ENCODE measurements around the gene POLA2. TPM values are rescaled to one million over a fixed set of nuclear protein-coding genes. Genes with fewer than 3 reads are reported as not detected.

Gene POLA2
- total RNA-seq, 1 donor from 2014 or later, result 32.4 TPM

DNA sequence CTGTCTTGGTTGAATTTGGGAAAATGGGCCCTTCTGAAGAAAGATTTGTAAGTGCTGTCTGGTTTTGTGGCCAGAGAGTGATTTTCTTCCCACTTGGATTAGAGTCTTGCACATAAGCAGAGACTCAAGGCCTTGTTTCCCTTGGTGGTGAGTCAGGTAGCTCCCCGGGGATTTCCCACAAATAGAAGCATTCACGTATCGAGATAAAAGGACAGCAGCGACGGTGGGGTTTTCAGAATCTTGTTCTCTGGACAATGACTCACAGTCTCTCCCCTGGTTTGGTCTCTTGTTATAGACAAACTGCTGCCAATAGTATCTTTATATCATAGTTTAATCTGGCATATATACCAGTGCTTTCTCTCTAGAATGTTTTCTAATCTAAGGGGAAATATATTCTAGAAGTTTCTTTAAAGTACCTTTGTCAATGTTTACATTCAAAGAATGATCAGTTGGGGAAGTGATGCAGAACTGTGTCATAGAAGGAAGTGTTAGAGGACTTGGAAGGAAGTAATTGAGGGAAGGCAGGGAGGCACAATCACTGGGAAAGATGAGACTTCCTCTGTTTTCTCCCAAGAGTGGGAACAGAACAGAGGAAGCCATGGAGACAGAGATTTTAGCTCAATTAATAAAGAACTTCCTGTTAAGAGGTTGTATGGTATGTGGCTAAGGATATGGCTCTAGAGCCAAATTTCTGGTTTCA lies 18.1 kb downstream of the POLA2 start:
- Mint-ChIP-seq H3K27ac (peak overlapping the region; percentile 52), H3K4me3 (no peak overlapping the region), H3K36me3 (peaks cover 7% of the 10 kb centered on the region), H3K27me3 (no peaks in the 10 kb centered on the region), H3K4me1 (ENCODE audit: unreplicated experiment) (peaks cover 6% of the 10 kb centered on the region), H3K9me3 (no peaks in the 10 kb centered on the region)
- TF ChIP-seq, protein P1, sequence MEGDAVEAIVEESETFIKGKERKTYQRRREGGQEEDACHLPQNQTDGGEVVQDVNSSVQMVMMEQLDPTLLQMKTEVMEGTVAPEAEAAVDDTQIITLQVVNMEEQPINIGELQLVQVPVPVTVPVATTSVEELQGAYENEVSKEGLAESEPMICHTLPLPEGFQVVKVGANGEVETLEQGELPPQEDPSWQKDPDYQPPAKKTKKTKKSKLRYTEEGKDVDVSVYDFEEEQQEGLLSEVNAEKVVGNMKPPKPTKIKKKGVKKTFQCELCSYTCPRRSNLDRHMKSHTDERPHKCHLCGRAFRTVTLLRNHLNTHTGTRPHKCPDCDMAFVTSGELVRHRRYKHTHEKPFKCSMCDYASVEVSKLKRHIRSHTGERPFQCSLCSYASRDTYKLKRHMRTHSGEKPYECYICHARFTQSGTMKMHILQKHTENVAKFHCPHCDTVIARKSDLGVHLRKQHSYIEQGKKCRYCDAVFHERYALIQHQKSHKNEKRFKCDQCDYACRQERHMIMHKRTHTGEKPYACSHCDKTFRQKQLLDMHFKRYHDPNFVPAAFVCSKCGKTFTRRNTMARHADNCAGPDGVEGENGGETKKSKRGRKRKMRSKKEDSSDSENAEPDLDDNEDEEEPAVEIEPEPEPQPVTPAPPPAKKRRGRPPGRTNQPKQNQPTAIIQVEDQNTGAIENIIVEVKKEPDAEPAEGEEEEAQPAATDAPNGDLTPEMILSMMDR (conservative IDR thresholded peaks at IDR 0.05), result no peak
- no peak for DNase-seq (ENCODE audit: extremely low spot score, unreplicated experiment)

GRCh38 chr11:65280646-65281045 lies 18.9 kb downstream of the POLA2 start:
- TF ChIP-seq, protein P1 (conservative IDR thresholded peaks at IDR 0.05), result no peak
- peaks cover 7% of the 10 kb centered on the region for H3K36me3 Mint-ChIP-seq
- no peak for DNase-seq (ENCODE audit: extremely low spot score, unreplicated experiment)
- no peak overlapping the region for H3K4me3 Mint-ChIP-seq
- no peaks in the 10 kb centered on the region for H3K4me1 Mint-ChIP-seq (ENCODE audit: unreplicated experiment)
- H3K9me3 Mint-ChIP-seq, result no peaks in the 10 kb centered on the region
- no peaks in the 10 kb centered on the region for H3K27me3 Mint-ChIP-seq
- H3K27ac Mint-ChIP-seq, result no peak overlapping the region

DNA sequence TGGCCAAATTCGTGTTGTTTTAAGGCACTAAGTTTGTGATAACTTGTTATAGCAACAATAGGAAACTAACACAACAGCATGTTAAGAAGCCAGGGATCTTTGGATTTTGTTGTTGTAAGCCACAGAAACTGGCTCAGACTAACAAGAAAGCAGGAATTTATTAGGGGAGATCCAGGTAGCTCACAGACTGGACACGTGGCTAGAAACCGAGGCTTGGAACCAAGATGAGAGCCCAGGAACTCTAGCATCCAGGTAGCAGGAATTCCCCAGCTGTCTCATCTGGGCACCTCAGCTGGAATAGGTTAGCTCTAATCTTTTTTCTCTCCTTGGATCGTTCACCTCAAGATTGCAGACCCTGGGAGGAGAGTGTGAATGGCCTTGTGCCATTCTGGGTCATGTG lies 24.9 kb downstream of the POLA2 start:
- Mint-ChIP-seq H3K27me3 (no peaks in the 10 kb centered on the region), H3K27ac (no peak overlapping the region), H3K9me3 (no peaks in the 10 kb centered on the region), H3K4me3 (no peak overlapping the region), H3K36me3 (peaks cover 17% of the 10 kb centered on the region), H3K4me1 (ENCODE audit: unreplicated experiment) (peaks cover 13% of the 10 kb centered on the region)
- no peak for DNase-seq (ENCODE audit: extremely low spot score, unreplicated experiment)
- TF ChIP-seq, protein P1 (conservative IDR thresholded peaks at IDR 0.05), result no peak

DNA sequence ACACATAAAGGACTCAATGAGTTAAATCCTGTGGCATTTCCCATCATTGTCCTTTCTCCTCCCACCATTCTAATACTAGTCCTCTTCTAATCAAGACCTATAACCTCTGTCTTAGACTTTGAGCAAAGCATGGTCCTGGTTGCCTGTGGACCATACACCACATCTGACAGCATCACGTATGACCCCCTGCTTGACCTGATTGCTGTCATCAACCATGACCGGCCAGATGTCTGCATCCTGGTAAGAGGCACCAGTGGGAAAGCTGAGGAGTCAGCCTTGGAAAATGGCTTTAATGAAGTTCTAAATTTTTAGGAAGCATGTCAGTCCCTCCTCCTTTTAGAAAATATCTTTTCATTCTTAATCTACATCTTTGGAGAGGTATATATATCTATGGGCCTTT lies 25.8 kb downstream of the POLA2 start:
- Mint-ChIP-seq H3K9me3 (no peaks in the 10 kb centered on the region), H3K27ac (no peak overlapping the region), H3K4me3 (no peak overlapping the region), H3K27me3 (no peaks in the 10 kb centered on the region), H3K36me3 (peaks cover 17% of the 10 kb centered on the region), H3K4me1 (ENCODE audit: unreplicated experiment) (peaks cover 16% of the 10 kb centered on the region)
- DNase-seq (ENCODE audit: extremely low spot score, unreplicated experiment), result no peak
- TF ChIP-seq, protein P1 (conservative IDR thresholded peaks at IDR 0.05), result no peak

DNA sequence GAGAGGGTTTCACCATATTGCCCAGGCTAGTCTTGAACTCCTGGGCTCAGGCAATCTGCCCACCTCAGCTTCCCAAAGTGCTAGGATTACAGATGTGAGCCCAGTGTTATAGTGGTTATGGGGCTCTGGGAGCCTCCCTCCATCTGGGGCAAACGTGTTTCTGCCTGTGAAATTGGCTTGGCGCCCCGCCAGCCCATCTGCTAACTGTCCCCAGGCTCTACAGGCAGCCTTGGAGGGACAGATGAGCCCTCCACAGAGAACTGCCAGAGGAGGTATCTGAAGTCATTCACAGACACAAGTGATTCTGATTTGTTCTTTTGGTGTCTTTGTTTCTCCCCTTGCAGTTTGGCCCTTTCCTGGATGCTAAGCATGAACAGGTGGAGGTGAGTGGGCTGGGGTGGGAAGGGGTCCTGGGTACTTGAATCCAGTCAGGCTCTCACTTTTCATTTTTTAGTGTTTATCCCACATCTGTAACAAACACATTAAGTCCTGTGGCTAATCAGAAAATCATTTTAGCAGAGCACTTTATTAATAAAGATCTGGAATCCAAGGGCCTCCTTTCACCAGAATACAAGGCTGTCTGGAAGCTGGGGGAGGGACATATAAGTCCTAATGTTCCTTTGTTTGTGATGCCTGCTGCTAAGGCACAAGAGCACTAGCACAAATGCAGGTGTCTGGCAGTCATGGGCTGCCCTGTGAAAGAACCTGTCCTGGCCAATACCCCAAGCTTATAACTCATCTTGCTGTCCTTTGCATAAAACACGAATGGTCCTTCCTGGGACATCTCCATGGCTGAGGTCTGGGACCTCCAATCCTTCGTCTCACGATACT lies 27.2 kb downstream of the POLA2 start:
- Mint-ChIP-seq H3K27ac (no peak overlapping the region), H3K9me3 (no peaks in the 10 kb centered on the region), H3K36me3 (peaks cover 21% of the 10 kb centered on the region)

More for the DNA sequence above, 27.2 kb downstream of the POLA2 start:
- TF ChIP-seq, protein P1 (conservative IDR thresholded peaks at IDR 0.05), result no peak
- DNase-seq (ENCODE audit: extremely low spot score, unreplicated experiment), result no peak
- Mint-ChIP-seq H3K4me3 (no peak overlapping the region), H3K27me3 (no peaks in the 10 kb centered on the region), H3K4me1 (ENCODE audit: unreplicated experiment) (peaks cover 25% of the 10 kb centered on the region)

Measured in type B pancreatic cell (in vitro differentiated cells).